HEK293 (cell line): ENCODE results near the gene ZNF536.

Experiments used
- CTCF ChIP-seq: fragments of 450-650 bp; formaldehyde crosslinking; IDR thresholded peaks from 2 replicates; pipeline ENCODE4 v1.5.1; 2016; ENCODE audit warnings: missing biosample characterization, missing genetic modification characterization
- MEIS1 ChIP-seq: sonication (generic); formaldehyde crosslinking; IDR thresholded peaks from 2 replicates; pipeline ENCODE4 v1.8.1; 2022; ENCODE audit warnings: missing genetic modification reagents, mild to moderate bottlenecking, borderline replicate concordance
- PRDM4 ChIP-seq: fragments of 450-650 bp; formaldehyde crosslinking; IDR thresholded peaks from 2 replicates; pipeline ENCODE4 v1.5.1; 2017; ENCODE audit warnings: missing biosample characterization, missing genetic modification characterization
- REPIN1 ChIP-seq: fragments of 450-650 bp; formaldehyde crosslinking; IDR thresholded peaks from 2 replicates; pipeline ENCODE4 v1.5.1; 2017; ENCODE audit warnings: missing biosample characterization, missing genetic modification characterization, low read depth
- ZNF121 ChIP-seq: fragments of 450-650 bp; formaldehyde crosslinking; IDR thresholded peaks from 2 replicates; pipeline ENCODE4 v1.5.1; 2016; ENCODE audit warnings: missing biosample characterization, missing genetic modification characterization
- ZNF184 ChIP-seq: fragments of 450-650 bp; IDR thresholded peaks from 2 replicates; pipeline ENCODE4 v1.5.1; 2018; ENCODE audit warnings: missing biosample characterization, mild to moderate bottlenecking, missing genetic modification characterization
- ZNF214 ChIP-seq: fragments of 450-650 bp; formaldehyde crosslinking; IDR thresholded peaks from 2 replicates; pipeline ENCODE4 v1.5.1; 2017; ENCODE audit warnings: missing biosample characterization, mild to moderate bottlenecking, missing genetic modification characterization, borderline replicate concordance
- ZNF664 ChIP-seq: fragments of 450-650 bp; formaldehyde crosslinking; IDR thresholded peaks from 2 replicates; pipeline ENCODE4 v1.5.1; 2016; ENCODE audit warnings: missing biosample characterization, missing genetic modification characterization
- ZNF785 ChIP-seq: fragments of 450-650 bp; formaldehyde crosslinking; IDR thresholded peaks from 2 replicates; pipeline ENCODE4 v1.5.1; 2016; ENCODE audit warnings: missing biosample characterization, missing genetic modification characterization
- ZSCAN30 ChIP-seq: fragments of 450-650 bp; IDR thresholded peaks from 2 replicates; pipeline ENCODE4 v1.5.1; 2018; ENCODE audit warnings: missing biosample characterization, mild to moderate bottlenecking, missing genetic modification characterization, moderate library complexity
- TF ChIP-seq, protein P1 (sequence below): fragments of 450-650 bp; formaldehyde crosslinking; IDR thresholded peaks from 2 replicates; pipeline ENCODE4 v1.5.1; 2016; ENCODE audit warnings: missing biosample characterization, missing genetic modification characterization
- TF ChIP-seq, protein P2 (sequence below): fragments of 450-650 bp; formaldehyde crosslinking; IDR thresholded peaks from 2 replicates; pipeline ENCODE4 v1.5.1; 2016; ENCODE audit warnings: missing biosample characterization, missing genetic modification characterization
- TF ChIP-seq, protein P3 (sequence below): fragments of 450-650 bp; formaldehyde crosslinking; IDR thresholded peaks from 2 replicates; pipeline ENCODE4 v1.5.1; 2016; ENCODE audit warnings: missing biosample characterization, missing genetic modification characterization
- TF ChIP-seq, protein P4 (sequence below): fragments of 450-650 bp; formaldehyde crosslinking; IDR thresholded peaks from 2 replicates; pipeline ENCODE4 v1.5.1; 2017; ENCODE audit warnings: missing biosample characterization, missing genetic modification characterization

DNA sequence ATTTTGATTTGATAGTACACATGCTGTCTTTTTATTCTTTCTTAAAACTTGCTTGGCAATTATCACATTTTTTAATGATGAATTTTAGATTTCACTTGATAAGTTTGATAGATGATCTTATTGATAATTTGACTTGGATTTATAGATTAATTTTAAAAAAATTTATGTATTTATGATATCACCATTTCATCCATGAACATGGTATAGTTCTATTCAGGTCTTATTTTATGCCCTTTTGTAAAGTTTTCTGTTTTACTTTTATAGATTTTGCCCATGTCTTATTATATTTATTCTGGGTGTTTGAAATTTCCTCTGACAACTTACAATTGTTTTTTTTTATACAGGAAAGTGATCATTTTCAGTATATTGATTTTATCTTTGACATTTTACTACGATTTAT, 39.5 kb downstream of the ZNF536 start:
- TF ChIP-seq ZSCAN30 (tag by site-specific recombination) (no peak), PRDM4 (tag by site-specific recombination) (no peak), REPIN1 (no peak), CTCF (tag by site-specific recombination) (no peak), ZNF785 (tag by site-specific recombination) (no peak), ZNF214 (tag by site-specific recombination) (no peak), ZNF121 (tag by site-specific recombination) (no peak), ZNF184 (tag by site-specific recombination) (no peak), ZNF664 (tag by site-specific recombination) (no peak), MEIS1 (CRISPR knock-in tag) (no peak)
- TF ChIP-seq, protein P1, sequence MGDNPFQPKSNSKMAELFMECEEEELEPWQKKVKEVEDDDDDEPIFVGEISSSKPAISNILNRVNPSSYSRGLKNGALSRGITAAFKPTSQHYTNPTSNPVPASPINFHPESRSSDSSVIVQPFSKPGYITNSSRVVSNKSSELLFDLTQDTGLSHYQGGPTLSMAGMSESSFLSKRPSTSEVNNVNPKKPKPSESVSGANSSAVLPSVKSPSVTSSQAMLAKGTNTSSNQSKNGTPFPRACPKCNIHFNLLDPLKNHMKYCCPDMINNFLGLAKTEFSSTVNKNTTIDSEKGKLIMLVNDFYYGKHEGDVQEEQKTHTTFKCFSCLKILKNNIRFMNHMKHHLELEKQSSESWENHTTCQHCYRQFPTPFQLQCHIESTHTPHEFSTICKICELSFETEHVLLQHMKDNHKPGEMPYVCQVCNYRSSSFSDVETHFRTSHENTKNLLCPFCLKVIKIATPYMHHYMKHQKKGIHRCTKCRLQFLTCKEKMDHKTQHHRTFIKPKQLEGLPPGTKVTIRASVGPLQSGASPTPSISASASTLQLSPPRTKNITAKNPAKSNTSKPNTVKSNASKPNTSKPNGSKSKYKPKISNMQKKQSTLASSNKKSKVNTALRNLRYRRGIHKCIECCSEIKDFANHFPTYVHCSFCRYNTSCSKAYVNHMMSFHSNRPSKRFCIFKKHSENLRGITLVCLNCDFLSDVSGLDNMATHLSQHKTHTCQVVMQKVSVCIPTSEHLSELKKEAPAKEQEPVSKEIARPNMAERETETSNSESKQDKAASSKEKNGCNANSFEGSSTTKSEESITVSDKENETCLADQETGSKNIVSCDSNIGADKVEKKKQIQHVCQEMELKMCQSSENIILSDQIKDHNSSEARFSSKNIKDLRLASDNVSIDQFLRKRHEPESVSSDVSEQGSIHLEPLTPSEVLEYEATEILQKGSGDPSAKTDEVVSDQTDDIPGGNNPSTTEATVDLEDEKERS: no peak
- TF ChIP-seq, protein P2, sequence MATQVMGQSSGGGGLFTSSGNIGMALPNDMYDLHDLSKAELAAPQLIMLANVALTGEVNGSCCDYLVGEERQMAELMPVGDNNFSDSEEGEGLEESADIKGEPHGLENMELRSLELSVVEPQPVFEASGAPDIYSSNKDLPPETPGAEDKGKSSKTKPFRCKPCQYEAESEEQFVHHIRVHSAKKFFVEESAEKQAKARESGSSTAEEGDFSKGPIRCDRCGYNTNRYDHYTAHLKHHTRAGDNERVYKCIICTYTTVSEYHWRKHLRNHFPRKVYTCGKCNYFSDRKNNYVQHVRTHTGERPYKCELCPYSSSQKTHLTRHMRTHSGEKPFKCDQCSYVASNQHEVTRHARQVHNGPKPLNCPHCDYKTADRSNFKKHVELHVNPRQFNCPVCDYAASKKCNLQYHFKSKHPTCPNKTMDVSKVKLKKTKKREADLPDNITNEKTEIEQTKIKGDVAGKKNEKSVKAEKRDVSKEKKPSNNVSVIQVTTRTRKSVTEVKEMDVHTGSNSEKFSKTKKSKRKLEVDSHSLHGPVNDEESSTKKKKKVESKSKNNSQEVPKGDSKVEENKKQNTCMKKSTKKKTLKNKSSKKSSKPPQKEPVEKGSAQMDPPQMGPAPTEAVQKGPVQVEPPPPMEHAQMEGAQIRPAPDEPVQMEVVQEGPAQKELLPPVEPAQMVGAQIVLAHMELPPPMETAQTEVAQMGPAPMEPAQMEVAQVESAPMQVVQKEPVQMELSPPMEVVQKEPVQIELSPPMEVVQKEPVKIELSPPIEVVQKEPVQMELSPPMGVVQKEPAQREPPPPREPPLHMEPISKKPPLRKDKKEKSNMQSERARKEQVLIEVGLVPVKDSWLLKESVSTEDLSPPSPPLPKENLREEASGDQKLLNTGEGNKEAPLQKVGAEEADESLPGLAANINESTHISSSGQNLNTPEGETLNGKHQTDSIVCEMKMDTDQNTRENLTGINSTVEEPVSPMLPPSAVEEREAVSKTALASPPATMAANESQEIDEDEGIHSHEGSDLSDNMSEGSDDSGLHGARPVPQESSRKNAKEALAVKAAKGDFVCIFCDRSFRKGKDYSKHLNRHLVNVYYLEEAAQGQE: no peak
- TF ChIP-seq, protein P3, sequence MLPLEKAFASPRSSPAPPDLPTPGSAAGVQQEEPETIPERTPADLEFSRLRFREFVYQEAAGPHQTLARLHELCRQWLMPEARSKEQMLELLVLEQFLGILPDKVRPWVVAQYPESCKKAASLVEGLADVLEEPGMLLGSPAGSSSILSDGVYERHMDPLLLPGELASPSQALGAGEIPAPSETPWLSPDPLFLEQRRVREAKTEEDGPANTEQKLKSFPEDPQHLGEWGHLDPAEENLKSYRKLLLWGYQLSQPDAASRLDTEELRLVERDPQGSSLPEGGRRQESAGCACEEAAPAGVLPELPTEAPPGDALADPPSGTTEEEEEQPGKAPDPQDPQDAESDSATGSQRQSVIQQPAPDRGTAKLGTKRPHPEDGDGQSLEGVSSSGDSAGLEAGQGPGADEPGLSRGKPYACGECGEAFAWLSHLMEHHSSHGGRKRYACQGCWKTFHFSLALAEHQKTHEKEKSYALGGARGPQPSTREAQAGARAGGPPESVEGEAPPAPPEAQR (tag by site-specific recombination): no peak
- TF ChIP-seq, protein P4, sequence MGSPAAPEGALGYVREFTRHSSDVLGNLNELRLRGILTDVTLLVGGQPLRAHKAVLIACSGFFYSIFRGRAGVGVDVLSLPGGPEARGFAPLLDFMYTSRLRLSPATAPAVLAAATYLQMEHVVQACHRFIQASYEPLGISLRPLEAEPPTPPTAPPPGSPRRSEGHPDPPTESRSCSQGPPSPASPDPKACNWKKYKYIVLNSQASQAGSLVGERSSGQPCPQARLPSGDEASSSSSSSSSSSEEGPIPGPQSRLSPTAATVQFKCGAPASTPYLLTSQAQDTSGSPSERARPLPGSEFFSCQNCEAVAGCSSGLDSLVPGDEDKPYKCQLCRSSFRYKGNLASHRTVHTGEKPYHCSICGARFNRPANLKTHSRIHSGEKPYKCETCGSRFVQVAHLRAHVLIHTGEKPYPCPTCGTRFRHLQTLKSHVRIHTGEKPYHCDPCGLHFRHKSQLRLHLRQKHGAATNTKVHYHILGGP (tag by site-specific recombination): no peak
